GM19238 (cell line): Measurements from ENCODE around the gene RHOA.

ENCODE experiments used
- DNase-seq: peaks from one replicate; pipeline ENCODE4 v3.0.0; 2011; ENCODE audit warnings: low spot score; ENCODE audit not compliant: insufficient read length

RHOA gene

DNA sequence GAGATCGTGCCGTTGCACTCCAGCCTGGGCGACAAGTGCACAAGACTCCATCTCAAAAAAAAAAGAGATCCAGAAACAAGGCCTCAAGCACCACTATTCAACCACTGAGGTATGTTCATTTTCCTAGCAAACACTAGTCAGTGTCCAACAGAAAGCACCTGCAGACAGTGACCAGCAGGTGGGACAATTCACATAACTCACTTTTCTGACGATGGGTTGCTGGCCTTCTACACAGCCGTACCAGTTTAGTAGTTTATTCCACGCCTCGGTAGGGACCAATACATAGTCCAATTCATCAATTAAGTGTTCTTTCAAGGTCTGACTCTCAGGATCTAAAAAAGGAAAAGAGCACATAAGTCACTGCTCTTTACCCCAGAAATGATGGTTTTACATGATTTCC, 84.3 kb downstream of the RHOA start:
- no peak for DNase-seq

DNA sequence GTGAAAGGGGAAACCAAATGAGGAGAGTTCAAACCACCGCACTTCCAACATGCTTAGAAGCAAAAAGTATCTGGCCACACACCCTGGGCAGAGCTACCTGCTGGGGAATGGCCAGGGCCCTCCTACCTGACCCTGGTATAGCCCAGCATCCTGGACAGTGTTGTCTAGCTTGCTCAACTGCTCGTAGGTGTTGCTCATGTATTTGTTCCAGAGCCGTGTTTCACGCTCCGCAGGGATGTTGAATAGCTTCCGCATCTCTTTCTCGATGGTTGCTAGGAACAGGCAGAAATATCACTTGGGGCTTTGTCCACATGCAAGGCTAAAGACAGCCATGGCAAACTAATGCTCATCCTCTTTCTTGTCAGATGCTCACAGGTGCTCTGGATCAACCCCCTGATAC, 87.0 kb downstream of the RHOA start:
- no peak for DNase-seq

DNA sequence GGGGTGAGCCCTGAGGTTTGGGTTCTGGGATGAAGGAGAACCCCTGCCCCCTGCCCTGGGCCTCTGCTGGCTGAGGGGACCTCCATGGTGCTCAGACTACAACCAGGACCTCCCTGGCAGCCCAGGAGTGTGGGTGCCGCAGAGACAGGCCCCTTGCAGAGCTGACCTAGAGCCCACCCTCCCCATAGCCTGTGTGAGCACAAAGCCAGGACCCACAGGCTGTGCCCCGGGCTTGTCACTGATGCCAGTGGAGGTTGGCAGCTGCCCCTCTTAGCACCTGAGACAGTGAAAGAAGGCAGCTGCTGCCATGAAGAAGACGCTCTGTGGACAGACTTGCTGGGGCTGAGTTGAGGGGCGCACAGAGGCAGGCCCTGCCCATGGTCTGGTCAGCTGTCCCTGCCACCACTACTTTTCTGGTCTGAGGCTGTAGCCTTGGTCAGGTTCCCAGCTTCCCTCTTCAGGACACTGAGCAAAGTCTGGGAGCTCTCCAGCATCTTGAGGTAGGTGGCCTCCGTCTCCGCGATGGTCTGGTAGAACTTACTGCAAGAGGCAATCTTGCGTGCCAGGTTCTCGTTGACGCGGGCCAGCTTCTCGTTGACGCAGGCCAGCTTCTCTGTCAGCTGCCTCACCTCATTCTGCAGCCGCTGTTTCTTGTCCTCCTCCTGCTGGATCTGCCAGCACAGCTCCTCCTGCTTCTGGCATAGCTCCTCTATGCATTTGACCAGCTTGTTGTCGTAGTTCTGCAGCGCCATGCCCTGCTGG, 94.9 kb downstream of the RHOA start:
- DNase-seq: no peak

DNA sequence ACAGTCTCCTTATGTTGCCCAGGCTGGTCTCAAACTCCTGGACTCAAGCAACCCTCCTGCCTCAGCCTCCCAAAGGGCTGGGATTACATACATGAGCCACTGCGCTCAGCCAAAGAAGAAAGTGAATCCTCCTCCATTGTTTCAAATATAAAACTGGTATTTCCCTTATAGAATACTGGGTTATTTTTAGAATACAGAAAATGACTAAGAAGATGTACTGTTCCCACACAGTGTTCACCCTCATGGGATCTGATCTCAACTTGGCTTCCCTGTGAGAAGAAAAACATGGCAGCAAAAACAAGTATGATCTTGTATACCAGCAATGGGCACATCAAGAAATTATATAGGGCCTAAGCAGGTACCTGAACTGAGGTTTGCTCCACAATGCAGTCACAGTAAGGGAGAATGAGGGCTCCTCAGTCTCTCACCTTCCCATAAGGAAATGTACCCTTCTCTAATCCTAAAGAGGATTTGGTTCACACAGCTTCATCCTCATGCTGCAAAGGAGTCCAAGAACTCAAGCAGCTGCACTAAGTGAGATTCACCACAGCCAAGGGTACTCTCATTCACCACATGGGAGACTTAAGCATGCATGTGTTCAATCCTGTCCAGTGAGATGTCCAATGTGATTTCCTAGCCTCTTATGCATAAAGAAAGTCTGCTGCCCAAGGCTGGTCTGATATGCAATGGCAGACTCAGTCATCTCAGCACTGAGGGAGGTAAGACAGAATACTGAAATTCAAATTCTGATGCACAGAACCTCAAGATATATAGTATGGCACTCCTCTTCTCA, 97.7 kb downstream of the RHOA start:
- DNase-seq: no peak

DNA sequence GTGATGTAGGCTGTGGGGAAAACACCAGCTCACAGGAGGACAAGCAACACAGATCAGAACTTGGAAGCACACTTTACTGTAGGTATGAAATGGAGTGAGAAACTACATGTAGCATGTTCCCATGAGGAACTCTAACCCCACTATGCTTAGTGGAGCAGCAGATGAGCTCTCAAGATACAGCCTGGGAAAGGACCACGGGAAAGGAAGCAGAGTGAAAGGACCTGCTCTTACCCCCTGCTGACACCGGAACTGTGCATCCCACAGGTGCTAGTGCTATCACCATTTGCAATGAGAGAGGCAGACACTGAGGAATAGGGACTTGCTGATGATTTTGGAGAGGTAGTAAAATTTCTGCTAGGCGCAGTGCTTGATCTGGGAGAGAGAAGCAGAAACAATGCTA, 100.5 kb downstream of the RHOA start:
- DNase-seq: no peak

DNA sequence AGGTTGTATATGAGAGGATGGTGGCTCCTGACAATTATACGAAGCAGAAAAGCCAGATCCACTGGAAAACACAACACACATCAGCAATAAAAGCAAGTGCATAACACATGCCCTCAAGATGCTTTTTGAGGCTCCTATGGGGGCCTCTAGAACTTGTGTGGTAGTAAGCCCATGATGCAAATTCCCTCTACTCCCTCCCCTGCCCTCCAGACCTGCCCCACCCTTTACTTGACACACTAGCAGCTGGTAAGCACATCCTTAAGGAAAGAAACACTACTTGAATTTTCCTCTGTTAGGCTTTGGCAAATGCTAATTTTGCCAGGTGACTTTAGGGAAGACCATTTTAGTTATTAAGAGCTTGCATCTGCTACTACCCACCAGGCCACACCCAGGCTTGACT, 101.1 kb downstream of the RHOA start:
- DNase-seq: no peak
